A549 (cell line): Measurements from ENCODE around the gene SORCS3. TPM values are rescaled to one million over a fixed set of nuclear protein-coding genes. Genes with fewer than 3 reads are reported as not detected.

ENCODE experiments used
- ATAC-seq, 2 experiments: fragments of 200-7000 bp in 1 of 2; fragments of >200 bp in 1 of 2; cut with Nextera tagmentation in 1 of 2; cut with Tn5 transposase in 1 of 2; 3 replicates each; pipeline versions ENCODE4 v1.8.0 to v1.9.1; 2018 to 2020; ENCODE audit warnings: mild to moderate bottlenecking in 1 of 2, moderate library complexity in 1 of 2
- CTCF ChIA-PET: fragments of 300-600 bp; sonication (Branson Sonifier 250); formaldehyde crosslinking; extraction: SDS; loops from one replicate; lab custom pipeline; 2021; ENCODE audit warnings: antibody characterized with exemption, inconsistent platforms; lab: Yijun Ruan, JAX
- POLR2A ChIA-PET: fragments of 350-600 bp; formaldehyde crosslinking; extraction: SDS; loops from one replicate; lab custom pipeline; 2021; ENCODE audit warnings: antibody characterized with exemption, inconsistent platforms; lab: Yijun Ruan, JAX
- DNase-seq, 2 experiments: peaks; one replicate each; pipeline versions ENCODE4 v3.0.0 to v3.0.0-alpha.2; 2011 to 2016; ENCODE audit warnings: low read depth in 1 of 2, low spot score in 1 of 2
- FAIRE-seq: peaks from 2 replicates; lab custom pipeline; 2011; peaks lifted over from hg19 to GRCh38; lab: Jason Lieb, UNC
- H3K27ac ChIP-seq, 2 experiments: fragments of >200 bp; sonication (Bioruptor Twin); formaldehyde crosslinking; 3 replicates each; pipeline ENCODE4 v1.5.1; 2016 to 2017
- H3K4me1 ChIP-seq: fragments of >200 bp; sonication (Bioruptor Twin); formaldehyde crosslinking; 3 replicates; pipeline ENCODE4 v1.6.1; 2016
- H3K4me2 ChIP-seq: fragments of >200 bp; sonication (Bioruptor Twin); formaldehyde crosslinking; 3 replicates; pipeline ENCODE4 v1.6.1; 2016
- H3K4me3 ChIP-seq: fragments of >200 bp; sonication (Bioruptor Twin); formaldehyde crosslinking; 3 replicates; pipeline ENCODE4 v1.5.1; 2016
- H3K9me3 ChIP-seq: fragments of >200 bp; sonication (Bioruptor Twin); formaldehyde crosslinking; 3 replicates; pipeline ENCODE4 v1.6.1; 2016
- CBX2 ChIP-seq: fragments of 200-600 bp; sonication (generic); IDR thresholded peaks from 2 replicates; pipeline ENCODE4 v1.6.1; 2016; ENCODE audit warnings: low read depth, mild to moderate bottlenecking, borderline replicate concordance
- CEBPB ChIP-seq, 2 experiments: fragments of >200 bp in 1 of 2; sonication (Bioruptor Twin) in 1 of 2; formaldehyde crosslinking in 1 of 2; IDR thresholded peaks; 2 replicates each; pipeline ENCODE4 v1.6.1; 2012 to 2016
- CHD4 ChIP-seq: fragments of 200-600 bp; sonication (generic); IDR thresholded peaks from 2 replicates; pipeline ENCODE4 v1.6.1; 2016; ENCODE audit warnings: antibody characterized with exemption, mild to moderate bottlenecking, borderline replicate concordance
- EP300 ChIP-seq, 2 experiments: fragments of >200 bp; sonication (Bioruptor Twin); formaldehyde crosslinking; IDR thresholded peaks; 2 replicates in 1 of 2; 3 replicates in 1 of 2; pipeline ENCODE4 v1.6.1; 2016 to 2017
- ESRRA ChIP-seq: fragments of 150-350 bp; IDR thresholded peaks from 2 replicates; pipeline ENCODE4 v1.6.1; 2014; ENCODE audit warnings: mild to moderate bottlenecking, low read length, borderline replicate concordance
- FOSB ChIP-seq: fragments of 250-450 bp; sonication (Bioruptor Pico); IDR thresholded peaks from 2 replicates; pipeline ENCODE4 v1.5.0; 2020; ENCODE audit warnings: mild to moderate bottlenecking, moderate library complexity
- GATA3 ChIP-seq: IDR thresholded peaks from 2 replicates; pipeline ENCODE4 v1.6.1; 2012; ENCODE audit warnings: borderline replicate concordance
- JUNB ChIP-seq: fragments of >200 bp; sonication (Bioruptor Twin); formaldehyde crosslinking; IDR thresholded peaks from 2 replicates; pipeline ENCODE4 v1.6.1; 2016
- KDM1A ChIP-seq: fragments of 200-600 bp; sonication (generic); IDR thresholded peaks from 2 replicates; pipeline ENCODE4 v1.6.1; 2016; ENCODE audit warnings: low read depth, mild to moderate bottlenecking
- MAFK ChIP-seq: fragments of 450-650 bp; IDR thresholded peaks from 2 replicates; pipeline ENCODE4 v1.6.1; 2014; ENCODE audit not compliant: partially characterized antibody
- MAZ ChIP-seq: fragments of 150-350 bp; IDR thresholded peaks from 2 replicates; pipeline ENCODE4 v1.6.1; 2014; ENCODE audit warnings: antibody characterized with exemption, low read depth, low read length, borderline replicate concordance
- MYC ChIP-seq: IDR thresholded peaks from 2 replicates; pipeline ENCODE4 v1.6.1; 2012; ENCODE audit warnings: mild to moderate bottlenecking, inconsistent platforms, low read length, improper control_type of control experiment, borderline replicate concordance
- NPAS2 ChIP-seq: fragments of 250-450 bp; sonication (Bioruptor Pico); IDR thresholded peaks from 2 replicates; pipeline ENCODE4 v1.8.0; 2022; ENCODE audit warnings: mild to moderate bottlenecking, moderate library complexity, borderline replicate concordance
- PBX3 ChIP-seq: IDR thresholded peaks from 2 replicates; pipeline ENCODE4 v1.6.1; 2012
- RAD21 ChIP-seq, 2 experiments: fragments of >200 bp in 1 of 2; sonication (Bioruptor Twin) in 1 of 2; formaldehyde crosslinking in 1 of 2; IDR thresholded peaks in 1 of 2; conservative IDR thresholded peaks in 1 of 2; 2 replicates in 1 of 2; 3 replicates in 1 of 2; pipeline ENCODE4 v1.6.1; 2012 to 2018; ENCODE audit warnings: inconsistent platforms in 1 of 2
- REST ChIP-seq: fragments of 200-600 bp; sonication (generic); IDR thresholded peaks from 2 replicates; pipeline ENCODE4 v1.6.1; 2016; ENCODE audit warnings: antibody characterized with exemption, mild to moderate bottlenecking, moderate library complexity
- RFX5 ChIP-seq: fragments of 450-650 bp; IDR thresholded peaks from 2 replicates; pipeline ENCODE4 v1.7.1; 2014; ENCODE audit warnings: antibody characterized with exemption, mild to moderate bottlenecking, moderate library complexity
- SMC3 ChIP-seq: fragments of >200 bp; sonication (Bioruptor Twin); formaldehyde crosslinking; IDR thresholded peaks from 3 replicates; pipeline ENCODE4 v1.6.1; 2018; ENCODE audit warnings: inconsistent platforms
- SREBF2 ChIP-seq: fragments of 450-650 bp; IDR thresholded peaks from 2 replicates; pipeline ENCODE4 v1.6.1; 2014; ENCODE audit warnings: mild to moderate bottlenecking, moderate library complexity
- TP53 ChIP-seq: fragments of 250-450 bp; sonication (Bioruptor Pico); IDR thresholded peaks from 2 replicates; pipeline ENCODE4 v1.5.0; 2021; ENCODE audit warnings: mild to moderate bottlenecking, moderate library complexity
- ZC3H11A ChIP-seq: fragments of 450-650 bp; IDR thresholded peaks from 2 replicates; pipeline ENCODE4 v1.6.1; 2014; ENCODE audit warnings: antibody characterized with exemption, mild to moderate bottlenecking
- ZFP36 ChIP-seq: fragments of 450-650 bp; IDR thresholded peaks from 2 replicates; pipeline ENCODE4 v1.6.1; 2014; ENCODE audit warnings: borderline replicate concordance; ENCODE audit not compliant: partially characterized antibody
- WGBS: methylation state at CpG from one replicate; pipeline ENCODE4 v1.1.6; 2017; ENCODE audit errors: missing lambda C conversion rate; 5-methylcytosine and 5-hydroxymethylcytosine counted together
- polyA plus RNA-seq, 4 experiments: library from polyadenylated mRNA; depleted of rRNA in 3 of 4; stranded (reverse); fragments of >200 nt; fragmentation: RNase III in 1 of 4; extraction: RNeasy Plus Mini Kit Qiagen cat#74134 plus additional on column Dnase treatment in 1 of 4; gene quantifications; 2 replicates in 3 of 4; 3 replicates in 1 of 4; pipeline ENCODE4 v1.2.3, GENCODE V29; 2011 to 2017
- TF ChIP-seq, protein P1 (sequence below): fragments of >200 bp; sonication (Bioruptor Twin); formaldehyde crosslinking; IDR thresholded peaks from 3 replicates; pipeline ENCODE4 v1.5.1; 2016
- TF ChIP-seq, protein P2 (sequence below): fragments of >200 bp; sonication (Bioruptor Twin); formaldehyde crosslinking; IDR thresholded peaks from 2 replicates; pipeline ENCODE4 v1.6.1; 2016

SORCS3 gene
- polyA plus RNA-seq, 2 of the 4 experiments (the other 2 are of a cell fraction) = not detected

DNA sequence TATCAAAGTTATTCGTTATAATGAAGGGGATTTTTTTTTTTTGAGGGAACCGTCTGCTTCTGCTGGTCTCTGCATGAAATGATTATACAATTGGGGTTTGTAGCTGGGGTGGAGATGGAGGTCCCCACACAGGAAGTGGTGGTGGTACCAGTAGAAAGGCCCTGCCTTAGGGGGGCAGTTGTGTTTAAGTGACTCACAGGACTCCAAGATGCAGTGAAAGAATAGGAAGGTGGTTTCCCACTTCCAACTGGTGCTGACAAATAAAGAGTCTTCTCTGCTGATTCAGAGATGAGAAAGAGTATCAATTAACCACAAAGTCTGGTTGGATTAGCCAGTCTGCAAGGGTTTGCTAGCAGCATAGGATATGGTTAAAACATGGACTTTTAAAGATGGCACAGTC, 376.0 kb downstream of the SORCS3 start:
- WGBS = 8% methylated on average over 2 of the region's 2 CpGs
- ATAC-seq (no peak), DNase-seq (no peak), FAIRE-seq (no peak)
- Histone ChIP-seq H3K9me3 (no peaks in the 10 kb centered on the region), H3K27ac (no peak overlapping the region), H3K4me2 (no peak overlapping the region), H3K4me3 (no peak overlapping the region), H3K4me1 (no peaks in the 10 kb centered on the region)
- ChIA-PET POLR2A (no interaction called here), CTCF (no interaction called here)
- TF ChIP-seq REST (no peak), KDM1A (no peak), TP53 (CRISPR knock-in tag) (no peak), RAD21 (conservative IDR thresholded peaks at IDR 0.05 in 1 of 2, IDR thresholded peaks at IDR 0.05 in 1 of 2) (no peak), MYC (no peak), ESRRA (no peak), EP300 (IDR thresholded peaks at IDR 0.05) (no peak), CEBPB (IDR thresholded peaks at IDR 0.05) (no peak), CBX2 (no peak), SREBF2 (no peak), JUNB (no peak), RFX5 (no peak), NPAS2 (CRISPR knock-in tag) (no peak), PBX3 (no peak)
- TF ChIP-seq, protein P1, sequence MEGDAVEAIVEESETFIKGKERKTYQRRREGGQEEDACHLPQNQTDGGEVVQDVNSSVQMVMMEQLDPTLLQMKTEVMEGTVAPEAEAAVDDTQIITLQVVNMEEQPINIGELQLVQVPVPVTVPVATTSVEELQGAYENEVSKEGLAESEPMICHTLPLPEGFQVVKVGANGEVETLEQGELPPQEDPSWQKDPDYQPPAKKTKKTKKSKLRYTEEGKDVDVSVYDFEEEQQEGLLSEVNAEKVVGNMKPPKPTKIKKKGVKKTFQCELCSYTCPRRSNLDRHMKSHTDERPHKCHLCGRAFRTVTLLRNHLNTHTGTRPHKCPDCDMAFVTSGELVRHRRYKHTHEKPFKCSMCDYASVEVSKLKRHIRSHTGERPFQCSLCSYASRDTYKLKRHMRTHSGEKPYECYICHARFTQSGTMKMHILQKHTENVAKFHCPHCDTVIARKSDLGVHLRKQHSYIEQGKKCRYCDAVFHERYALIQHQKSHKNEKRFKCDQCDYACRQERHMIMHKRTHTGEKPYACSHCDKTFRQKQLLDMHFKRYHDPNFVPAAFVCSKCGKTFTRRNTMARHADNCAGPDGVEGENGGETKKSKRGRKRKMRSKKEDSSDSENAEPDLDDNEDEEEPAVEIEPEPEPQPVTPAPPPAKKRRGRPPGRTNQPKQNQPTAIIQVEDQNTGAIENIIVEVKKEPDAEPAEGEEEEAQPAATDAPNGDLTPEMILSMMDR = no peak

DNA sequence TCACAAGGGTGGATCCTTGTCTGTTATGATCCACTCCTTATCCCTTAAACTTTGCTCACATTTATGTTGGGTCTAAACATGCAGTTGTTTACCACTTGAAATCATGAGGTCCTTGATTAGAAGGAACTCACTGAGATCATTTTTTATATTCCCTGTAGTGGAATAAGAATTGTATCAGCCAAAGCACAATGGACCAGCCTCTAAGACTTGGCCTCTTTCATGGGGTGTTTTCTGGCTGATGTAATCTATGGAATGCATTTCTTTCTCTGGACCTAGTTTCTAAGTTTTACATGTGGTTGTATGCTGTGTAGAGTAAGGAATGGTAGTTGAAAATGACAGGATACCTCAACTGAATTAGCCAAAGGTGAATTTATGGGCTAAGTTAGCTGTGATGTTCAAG, 376.6 kb downstream of the SORCS3 start:
- Histone ChIP-seq H3K4me3 (no peak overlapping the region), H3K27ac (no peak overlapping the region), H3K4me1 (no peaks in the 10 kb centered on the region), H3K9me3 (no peaks in the 10 kb centered on the region), H3K4me2 (no peak overlapping the region)
- ATAC-seq = no peak
- no peak for DNase-seq
- FAIRE-seq = no peak
- ChIA-PET POLR2A (no interaction called here), CTCF (no interaction called here)
- TF ChIP-seq CHD4 (no peak), MAFK (no peak), PBX3 (no peak), FOSB (no peak), MAZ (no peak), NPAS2 (CRISPR knock-in tag) (no peak), SMC3 (no peak), KDM1A (no peak), ZC3H11A (no peak), RAD21 (conservative IDR thresholded peaks at IDR 0.05 in 1 of 2, IDR thresholded peaks at IDR 0.05 in 1 of 2) (no peak), GATA3 (no peak), ZFP36 (no peak)
- TF ChIP-seq, protein P2, sequence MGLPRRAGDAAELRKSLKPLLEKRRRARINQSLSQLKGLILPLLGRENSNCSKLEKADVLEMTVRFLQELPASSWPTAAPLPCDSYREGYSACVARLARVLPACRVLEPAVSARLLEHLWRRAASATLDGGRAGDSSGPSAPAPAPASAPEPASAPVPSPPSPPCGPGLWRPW = no peak
